Transverse colon (tissue), 4 donors: Measurements from ENCODE around the gene ZNF407.

Experiments
- POLR2A ChIP-seq: fragments of 450-650 bp; IDR thresholded peaks from one replicate; pipeline ENCODE4 v1.6.1; 2016; ENCODE audit warnings: antibody characterized with exemption, mild to moderate bottlenecking, moderate library complexity
- POLR2AphosphoS5 ChIP-seq, 3 donors: sonication (generic); formaldehyde crosslinking; IDR thresholded peaks; one replicate each; pipeline ENCODE4 v1.6.1; 2016; ENCODE audit warnings: antibody characterized with exemption in 3 of 3
- TF ChIP-seq, protein P1 (sequence below), 5 experiments: fragments of 200-600 bp in 3 of 5; fragments of 450-650 bp in 2 of 5; sonication (generic) in 3 of 5; IDR thresholded peaks; 1 replicate in 2 of 5; 2 replicates in 3 of 5; pipeline ENCODE4 v1.5.1; 2016 to 2017; ENCODE audit warnings: antibody characterized with exemption in 5 of 5, inconsistent platforms in 3 of 5, mild to moderate bottlenecking in 2 of 5, moderate library complexity in 1 of 5

DNA sequence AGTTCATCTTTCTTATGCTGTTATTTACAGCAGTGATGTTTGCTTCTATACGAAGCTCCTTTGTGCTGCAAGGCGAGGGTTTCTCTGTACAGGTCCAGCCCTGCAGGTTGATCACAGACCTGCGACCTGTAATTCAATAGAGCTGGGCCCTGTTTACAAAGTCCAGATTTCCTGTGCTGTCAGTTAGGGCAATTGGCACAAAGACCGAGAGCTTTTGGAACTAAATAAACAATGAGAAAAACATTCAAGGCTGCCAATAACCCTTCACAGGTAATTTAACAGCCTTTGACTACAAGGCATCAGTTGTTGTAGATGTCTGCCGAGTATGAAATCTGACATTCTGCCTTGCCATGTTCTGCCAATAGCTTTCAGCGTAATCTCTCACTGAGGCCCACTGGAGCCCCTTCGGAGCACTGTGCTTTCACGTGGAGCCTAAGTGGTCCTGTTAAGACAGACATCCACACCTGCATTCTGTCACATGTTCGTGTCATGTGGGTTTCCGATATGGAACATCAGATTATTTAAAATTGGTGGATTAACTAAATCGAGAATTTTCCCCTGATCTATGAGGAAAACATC is 378.8 kb downstream of the ZNF407 start:
- TF ChIP-seq POLR2A (no peak), POLR2AphosphoS5 (IDR thresholded peaks at IDR 0.05) (no peak)
- TF ChIP-seq, protein P1, sequence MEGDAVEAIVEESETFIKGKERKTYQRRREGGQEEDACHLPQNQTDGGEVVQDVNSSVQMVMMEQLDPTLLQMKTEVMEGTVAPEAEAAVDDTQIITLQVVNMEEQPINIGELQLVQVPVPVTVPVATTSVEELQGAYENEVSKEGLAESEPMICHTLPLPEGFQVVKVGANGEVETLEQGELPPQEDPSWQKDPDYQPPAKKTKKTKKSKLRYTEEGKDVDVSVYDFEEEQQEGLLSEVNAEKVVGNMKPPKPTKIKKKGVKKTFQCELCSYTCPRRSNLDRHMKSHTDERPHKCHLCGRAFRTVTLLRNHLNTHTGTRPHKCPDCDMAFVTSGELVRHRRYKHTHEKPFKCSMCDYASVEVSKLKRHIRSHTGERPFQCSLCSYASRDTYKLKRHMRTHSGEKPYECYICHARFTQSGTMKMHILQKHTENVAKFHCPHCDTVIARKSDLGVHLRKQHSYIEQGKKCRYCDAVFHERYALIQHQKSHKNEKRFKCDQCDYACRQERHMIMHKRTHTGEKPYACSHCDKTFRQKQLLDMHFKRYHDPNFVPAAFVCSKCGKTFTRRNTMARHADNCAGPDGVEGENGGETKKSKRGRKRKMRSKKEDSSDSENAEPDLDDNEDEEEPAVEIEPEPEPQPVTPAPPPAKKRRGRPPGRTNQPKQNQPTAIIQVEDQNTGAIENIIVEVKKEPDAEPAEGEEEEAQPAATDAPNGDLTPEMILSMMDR (IDR thresholded peaks at IDR 0.05), result peak in 1 of 5 experiments; percentile 10
